NT2/D1 (cell line): Measurements from ENCODE around the gene SH2D3C.

Experiments used
- SUZ12 ChIP-seq: IDR thresholded peaks from 2 replicates; pipeline ENCODE4 v1.6.1; 2011; ENCODE audit not compliant: insufficient read length, insufficient read depth; ENCODE audit errors: extremely low read depth
- YY1 ChIP-seq: IDR thresholded peaks from 2 replicates; pipeline ENCODE4 v1.6.1; 2011; ENCODE audit not compliant: insufficient read length, insufficient read depth
- ZNF274 ChIP-seq: IDR thresholded peaks from 2 replicates; pipeline ENCODE4 v1.6.1; 2011; ENCODE audit warnings: mild to moderate bottlenecking, low read depth, low read length

- no peak for TF ChIP-seq SUZ12
- TF ChIP-seq YY1: no peak
- TF ChIP-seq ZNF274: no peak
These were observed 1.8 kb upstream of the SH2D3C start for GRCh38 chr9:127780126-127780885.
